Dedifferentiated amniotic fluid mesenchymal stem cell (primary cell): ENCODE measurements around the gene GMPR2.
A peak's percentile ranks its signal among the peaks of the same experiment; 100 is the strongest.

Experiments used
- DNase-seq: peaks from one replicate; pipeline ENCODE4 v3.0.0-alpha.2; 2016; ENCODE audit errors: extremely low spot score

GMPR2 gene

GRCh38 chr14:24232645-24233537 is at the start of gene GMPR2:
TSS of gene GMPR2 (plus strand) at chr14:24232929. CDS start at chr14:24233254, 325 bp downstream.
- DNase-seq: no peak

DNA sequence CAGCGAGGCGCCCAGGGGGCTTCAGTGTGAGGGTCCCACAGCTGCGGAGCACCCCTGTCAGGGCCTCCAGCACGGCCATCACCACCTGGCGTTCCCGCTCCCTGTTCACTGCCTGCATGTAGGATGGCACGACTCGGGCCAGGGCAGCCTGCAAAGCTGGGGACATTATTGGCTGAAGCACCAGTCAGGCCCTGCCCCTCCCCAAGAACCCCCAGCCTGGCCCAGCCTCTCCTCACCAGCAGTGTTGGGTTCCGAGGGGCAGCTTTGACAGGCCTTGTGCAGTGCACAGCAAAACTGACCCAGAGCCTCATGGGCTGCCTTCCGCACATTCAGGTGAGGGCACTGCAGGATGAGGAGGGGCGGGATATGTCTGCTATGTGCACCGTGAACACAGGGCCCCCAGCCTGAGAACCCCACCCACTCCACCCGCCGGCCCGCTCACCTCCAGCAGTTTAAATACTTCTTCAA is 49.7 kb upstream of the GMPR2 start:
- DNase-seq: no peak

DNA sequence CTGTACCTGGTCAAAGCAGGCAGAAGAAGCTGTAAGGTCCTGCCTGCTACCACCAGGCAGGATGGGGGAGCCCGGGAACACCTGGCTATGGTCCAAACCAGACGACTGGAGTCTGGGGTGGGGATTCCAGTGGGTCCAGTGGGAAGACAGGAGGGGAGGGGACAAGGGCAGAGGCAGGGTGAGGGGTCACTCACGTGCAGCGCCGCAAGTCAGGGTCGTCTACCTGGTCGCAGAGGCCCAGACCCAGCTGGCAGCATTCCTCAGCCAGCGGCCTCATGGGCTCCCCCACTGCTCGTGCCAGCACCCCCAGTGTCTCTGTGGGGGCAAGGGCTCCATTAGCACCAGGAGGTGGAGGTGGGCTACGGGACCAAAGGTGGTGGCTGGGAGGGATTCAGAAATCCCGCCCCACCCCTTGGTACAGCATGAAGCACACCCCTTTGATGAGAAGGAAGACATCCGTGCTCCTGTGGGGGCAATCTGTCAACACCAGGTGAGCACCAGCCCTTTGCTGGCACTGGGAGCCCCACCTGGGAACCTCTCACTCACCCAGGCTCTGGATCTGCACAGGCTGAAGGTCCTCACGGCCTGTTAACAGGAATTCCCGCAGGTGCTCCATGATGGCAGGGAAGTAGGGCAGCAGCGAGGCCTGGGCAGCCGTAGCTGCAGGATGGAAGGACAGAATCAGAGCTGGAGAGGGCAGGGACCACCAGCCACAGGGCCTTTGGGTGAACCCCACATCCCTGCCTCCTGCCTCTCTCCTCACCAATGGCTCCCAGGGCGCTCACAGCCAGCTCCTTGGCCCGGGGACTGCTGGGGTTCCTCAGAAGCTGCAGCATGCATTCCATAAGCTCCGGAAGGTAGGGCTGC is 48.4 kb upstream of the GMPR2 start:
- DNase-seq: no peak

DNA sequence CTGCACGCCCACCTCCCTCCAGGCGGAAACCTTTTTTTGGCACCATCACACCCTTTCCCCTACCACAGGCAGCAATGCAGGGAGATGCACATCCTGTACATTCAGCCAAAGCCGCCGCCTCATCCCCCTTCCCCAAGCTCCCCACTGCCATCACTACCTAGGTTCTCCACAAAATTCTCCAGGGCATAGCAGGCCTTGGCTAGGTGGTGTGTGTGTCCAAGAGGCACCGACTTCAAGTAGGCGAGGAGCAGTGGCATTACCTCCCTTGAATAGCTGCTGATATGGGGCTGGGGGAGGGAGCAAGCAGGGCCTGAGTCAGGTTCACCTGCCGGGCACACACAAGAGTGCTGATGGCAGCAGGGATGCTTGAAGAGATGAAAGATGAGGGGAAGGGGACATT is 47.7 kb upstream of the GMPR2 start:
- no peak for DNase-seq

- DNase-seq: no peak
Measured at GRCh38 chr14:24185741-24186140, 47.0 kb upstream of the GMPR2 start.

DNA sequence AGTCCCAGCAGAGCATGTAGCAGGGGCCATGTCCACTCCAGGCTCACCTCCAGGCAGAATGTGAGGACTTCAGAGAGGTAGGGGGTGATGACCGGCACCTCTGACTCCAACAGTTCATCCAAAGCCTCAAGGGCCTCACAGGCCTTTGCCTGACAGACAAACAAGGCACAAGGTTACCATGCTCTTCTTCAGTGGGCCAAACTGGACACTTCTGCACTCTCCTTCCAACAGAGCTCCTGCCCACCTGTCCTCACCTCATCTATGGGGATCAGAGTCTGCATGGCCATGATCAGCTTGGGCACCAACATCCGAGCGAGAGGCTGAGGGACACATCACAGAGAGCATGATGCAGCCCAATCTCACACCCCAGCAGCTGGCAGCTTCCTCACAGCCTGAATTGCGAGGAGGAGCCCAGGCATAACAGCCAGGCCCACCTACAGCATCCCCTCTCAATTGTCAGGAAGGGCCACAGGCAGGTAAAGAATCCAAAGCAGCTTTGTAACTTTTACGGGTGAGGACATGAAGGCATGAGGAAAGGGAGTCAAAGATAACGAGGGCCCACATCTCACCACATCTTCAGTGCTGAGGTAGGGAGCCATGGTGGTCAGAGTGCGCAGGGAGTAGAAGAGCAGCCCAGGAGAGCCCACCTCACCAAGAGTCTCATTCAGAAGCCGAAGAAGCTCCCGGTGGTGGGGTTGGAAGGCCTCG is 45.7 kb upstream of the GMPR2 start:
- no peak for DNase-seq

GRCh38 chr14:24187539-24187915 is 45.2 kb upstream of the GMPR2 start:
- DNase-seq: no peak

- peak; percentile 99 for DNase-seq
Measured at GRCh38 chr14:24188251-24189058, 44.3 kb upstream of the GMPR2 start, which contains the start of gene IPO4. TSS of gene IPO4 (minus strand) at chr14:24188816. CDS start at chr14:24188787, 29 bp downstream.

DNA sequence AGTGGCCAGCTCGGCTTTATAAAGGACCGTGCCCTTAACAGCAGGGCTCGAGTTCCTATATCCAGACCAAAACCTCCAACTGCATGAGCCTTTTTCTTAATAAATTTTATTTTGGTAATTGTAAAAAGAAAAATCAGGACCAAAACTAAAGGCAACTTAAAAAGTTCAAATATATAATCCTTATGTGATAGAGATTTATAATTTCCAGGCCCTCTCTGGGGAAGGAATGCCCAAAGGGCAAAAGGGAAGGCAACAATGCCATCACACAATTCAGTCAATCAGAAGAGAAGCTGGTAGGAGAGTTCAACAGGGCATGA is 43.7 kb upstream of the GMPR2 start:
- DNase-seq: no peak

DNA sequence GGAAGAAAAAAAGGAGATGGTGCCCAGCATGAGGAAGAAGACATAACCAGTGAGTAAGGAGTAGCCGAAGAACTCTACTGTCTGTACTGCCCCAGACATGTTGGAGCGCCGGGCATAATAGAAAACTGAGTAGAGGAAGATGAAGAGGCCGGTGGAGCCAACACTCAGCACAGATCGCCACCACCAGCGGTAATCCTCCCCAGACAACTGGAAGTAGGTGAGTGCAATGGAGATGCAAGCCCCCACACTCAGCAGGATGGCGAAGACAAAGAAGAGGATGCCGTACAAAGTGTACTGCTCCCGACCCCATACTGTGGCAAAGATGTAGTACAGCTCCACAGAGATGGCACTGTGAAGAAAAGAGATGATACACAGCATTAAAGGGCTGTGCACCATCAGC is 43.3 kb upstream of the GMPR2 start:
- DNase-seq: no peak

GRCh38 chr14:24190416-24190815 is 42.3 kb upstream of the GMPR2 start:
- no peak for DNase-seq

- DNase-seq: no peak
Measured at GRCh38 chr14:24192933-24193332, 39.8 kb upstream of the GMPR2 start.

- no peak for DNase-seq
Measured at GRCh38 chr14:24194186-24194872, 38.4 kb upstream of the GMPR2 start.

- DNase-seq: no peak
Measured at GRCh38 chr14:24194873-24195185, 37.9 kb upstream of the GMPR2 start.

DNA sequence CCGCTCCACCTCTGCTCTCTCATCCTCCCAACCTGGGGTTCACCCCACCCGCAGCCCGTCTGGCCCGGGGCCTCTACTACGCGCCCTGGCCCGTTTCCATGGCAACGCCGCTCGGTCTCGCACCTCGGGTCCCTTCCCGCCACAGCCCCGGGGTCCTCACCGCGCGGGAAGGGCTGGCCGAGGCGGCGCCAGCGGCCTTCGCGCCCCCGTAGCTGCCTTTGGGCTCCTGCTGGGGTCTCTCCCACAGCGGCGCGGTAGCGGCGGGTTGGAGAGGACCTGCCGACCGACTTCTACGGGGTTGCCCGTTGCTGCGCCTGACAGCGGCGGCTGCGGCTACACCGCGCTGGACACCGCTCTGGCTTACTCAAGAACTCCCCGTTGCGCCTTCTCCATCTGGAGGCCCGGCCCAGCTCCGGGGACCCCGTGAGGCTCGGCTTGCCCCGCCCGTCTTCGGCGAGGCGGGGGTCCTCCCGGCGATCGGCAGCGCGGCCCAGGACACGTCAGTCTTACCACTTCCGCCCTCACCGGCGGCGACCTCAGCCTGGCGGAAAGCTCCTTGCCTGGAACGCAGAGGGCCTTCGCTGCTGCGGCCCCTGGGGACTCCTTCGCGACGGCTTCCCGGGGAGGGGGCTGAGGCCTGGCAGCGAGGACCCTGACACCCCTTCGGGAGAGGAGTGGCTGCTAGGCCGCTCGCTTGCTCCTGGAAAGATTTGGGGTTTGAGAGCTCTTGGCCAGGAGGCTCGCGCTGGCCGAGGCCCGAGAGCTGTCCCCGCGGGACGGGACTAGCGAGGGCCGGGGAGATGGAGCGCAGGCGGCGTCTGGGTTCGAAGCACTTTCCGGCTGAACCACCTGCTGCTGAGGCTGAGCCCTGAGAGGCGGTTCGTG is 37.3 kb upstream of the GMPR2 start, which contains the start of gene TM9SF1:
TM9SF1 (minus strand) TSS at position 256 of the 885 bp plus-strand sequence. CDS start 422 bp downstream, outside the sequence.
- DNase-seq: peak; percentile 62

DNA sequence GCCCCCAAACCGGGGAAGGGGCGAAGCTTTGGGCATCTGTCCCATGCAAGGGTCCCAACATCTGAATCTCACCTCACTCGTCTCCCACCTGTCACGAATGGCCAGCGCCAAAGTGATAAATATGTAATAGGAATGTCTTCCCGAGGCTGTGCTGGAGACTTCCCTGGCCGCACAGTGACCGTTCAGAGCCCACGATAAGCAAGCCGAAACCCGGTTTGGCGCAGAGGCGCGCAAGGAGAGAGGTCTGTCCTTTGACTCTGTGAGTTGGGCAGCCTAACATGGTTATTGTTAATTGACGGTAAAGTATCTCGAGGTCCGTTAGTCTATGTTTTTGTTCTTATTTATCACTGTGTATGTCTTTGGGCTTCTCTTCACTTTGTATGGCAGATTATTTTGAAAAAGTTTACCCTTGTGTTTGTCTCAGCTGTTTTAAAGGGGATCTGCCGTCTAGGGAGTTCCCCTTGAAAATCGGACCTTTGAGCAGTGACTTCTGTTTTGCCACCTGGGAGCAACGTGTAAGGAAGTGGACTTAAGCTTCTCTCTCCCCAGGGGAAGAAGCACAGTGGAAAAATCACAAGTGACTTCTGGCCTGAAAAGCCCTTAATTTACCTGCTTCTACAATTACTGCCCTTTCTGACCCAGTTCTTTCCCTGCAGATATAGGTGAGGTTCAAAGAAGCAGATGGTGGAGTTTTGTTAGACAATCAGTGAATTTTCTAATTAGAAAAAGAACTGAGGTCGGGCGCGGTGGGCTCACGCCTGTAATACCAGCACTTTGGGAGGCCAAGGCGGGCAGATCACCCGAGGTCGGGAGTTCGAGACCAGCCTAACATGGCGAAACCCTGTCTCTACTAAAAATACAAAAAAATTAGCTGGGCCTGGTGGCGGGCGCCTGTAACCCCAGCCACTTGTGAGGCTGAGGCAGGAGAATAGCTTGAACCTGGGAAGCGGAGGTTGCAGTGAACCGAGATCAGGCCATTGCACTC is 36.4 kb upstream of the GMPR2 start:
- no peak for DNase-seq

DNA sequence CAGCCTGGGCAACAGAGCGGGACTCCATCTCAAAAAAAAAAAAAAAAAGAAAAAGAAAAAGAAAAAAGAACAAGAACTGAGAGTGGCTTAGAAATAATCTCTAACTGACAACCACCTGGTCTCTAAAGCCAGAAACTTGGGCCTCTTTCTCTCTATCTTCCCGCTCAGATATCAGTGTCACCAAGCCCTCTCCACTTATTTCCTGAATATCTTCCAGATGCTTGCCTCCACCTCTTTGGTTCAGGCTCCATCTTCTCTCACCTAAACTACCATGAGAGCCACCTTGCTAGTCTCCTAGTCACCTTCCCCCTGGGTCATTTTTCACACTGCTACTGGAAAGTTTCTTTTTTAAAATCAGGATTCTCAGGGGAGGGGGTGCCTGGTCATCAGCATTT is 35.7 kb upstream of the GMPR2 start:
- DNase-seq: no peak

- DNase-seq: no peak
Measured at GRCh38 chr14:24198814-24199524, 33.8 kb upstream of the GMPR2 start.
